GM21447 (cell line): ENCODE results near the gene AAK1.
"Not testable (repeated sequence)": the region's sequence is repeated elsewhere in the genome, so short reads cannot be mapped to it uniquely, and the experiment has no call there.

Experiments used
- ATAC-seq: cut with Tn5 transposase; IDR thresholded peaks from one replicate; pipeline ENCODE4 v1.9.1; 2021; ENCODE audit not compliant: unreplicated experiment

Gene AAK1

GRCh38 chr2:69628325-69629021 lies 15.1 kb downstream of the AAK1 start:
- no peak for ATAC-seq

- no peak for ATAC-seq
Measured at GRCh38 chr2:69625078-69625795, 18.3 kb downstream of the AAK1 start.

GRCh38 chr2:69624611-69625010 lies 18.9 kb downstream of the AAK1 start:
- no peak for ATAC-seq

GRCh38 chr2:69624131-69624530 lies 19.4 kb downstream of the AAK1 start:
- ATAC-seq: no peak

GRCh38 chr2:69623236-69623635 lies 20.3 kb downstream of the AAK1 start:
- no peak for ATAC-seq

- not testable (repeated sequence) for ATAC-seq
Measured at GRCh38 chr2:69622805-69623204, 20.7 kb downstream of the AAK1 start.

- ATAC-seq: not testable (repeated sequence)
Measured at GRCh38 chr2:69622017-69622540, 21.5 kb downstream of the AAK1 start.

- no peak for ATAC-seq
Measured at GRCh38 chr2:69621440-69621839, 22.1 kb downstream of the AAK1 start.

- ATAC-seq: no peak
Measured at GRCh38 chr2:69620870-69621269, 22.7 kb downstream of the AAK1 start.

- no peak for ATAC-seq
Measured at GRCh38 chr2:69619725-69620124, 23.8 kb downstream of the AAK1 start.

GRCh38 chr2:69618362-69618761 lies 25.2 kb downstream of the AAK1 start:
- no peak for ATAC-seq

GRCh38 chr2:69617744-69618143 lies 25.8 kb downstream of the AAK1 start:
- no peak for ATAC-seq

- peak; percentile 61 for ATAC-seq
Measured at GRCh38 chr2:69616755-69617154, 26.8 kb downstream of the AAK1 start.

- ATAC-seq: no peak
Measured at GRCh38 chr2:69615969-69616368, 27.6 kb downstream of the AAK1 start.

- no peak for ATAC-seq
Measured at GRCh38 chr2:69615078-69615625, 28.4 kb downstream of the AAK1 start.

- ATAC-seq: no peak
Measured at GRCh38 chr2:69612707-69613106, 30.8 kb downstream of the AAK1 start.

- ATAC-seq: no peak
Measured at GRCh38 chr2:69612200-69612599, 31.3 kb downstream of the AAK1 start.

GRCh38 chr2:69608109-69608508 lies 35.4 kb downstream of the AAK1 start:
- ATAC-seq: no peak

- not testable (repeated sequence) for ATAC-seq
Measured at GRCh38 chr2:69606771-69607170, 36.8 kb downstream of the AAK1 start.

- ATAC-seq: no peak
Measured at GRCh38 chr2:69605284-69605683, 38.3 kb downstream of the AAK1 start.

- ATAC-seq: no peak
Measured at GRCh38 chr2:69604836-69605235, 38.7 kb downstream of the AAK1 start.
